ENCODE results near the gene ST8SIA5. TPM values are rescaled to one million over a fixed set of nuclear protein-coding genes. Genes with fewer than 3 reads are reported as not detected.

ST8SIA5 gene
- polyA plus RNA-seq, 1 donor from 2014 or later, result 0.93 TPM

GRCh38 chr18:46619559-46619958, 137.3 kb downstream of the ST8SIA5 start:
- H3K9ac ChIP-seq (ENCODE audit: low read length), result no peak overlapping the region
- H3F3A ChIP-seq (ENCODE audit: insufficient read depth, low read length, poor library complexity, severe bottlenecking), result no peaks in the 10 kb centered on the region
- H4K20me1 ChIP-seq (ENCODE audit: insufficient read depth), result no peaks in the 10 kb centered on the region
- no peaks in the 10 kb centered on the region for H3K9me2 ChIP-seq (ENCODE audit: insufficient read depth, low read length)
- H3K36me3 ChIP-seq (ENCODE audit: insufficient read depth, low read length), result no peaks in the 10 kb centered on the region
- no peaks in the 10 kb centered on the region for H3K27me3 ChIP-seq (ENCODE audit: insufficient read depth, low read depth, low read length)
- H3K27ac ChIP-seq (ENCODE audit: low read length), result no peak overlapping the region
- no peaks in the 10 kb centered on the region for H3K9me3 ChIP-seq (ENCODE audit: low read length)
- no peak overlapping the region for H3K4me2 ChIP-seq (ENCODE audit: low read length)
- no peak overlapping the region for H2AFZ ChIP-seq (ENCODE audit: low read depth, low read length)
- no peak overlapping the region for H3K4me3 ChIP-seq (ENCODE audit: low read length)
- no peaks in the 10 kb centered on the region for H3K79me2 ChIP-seq (replicated peaks; ENCODE audit: insufficient read depth, low read length)
- TF ChIP-seq, protein P1, sequence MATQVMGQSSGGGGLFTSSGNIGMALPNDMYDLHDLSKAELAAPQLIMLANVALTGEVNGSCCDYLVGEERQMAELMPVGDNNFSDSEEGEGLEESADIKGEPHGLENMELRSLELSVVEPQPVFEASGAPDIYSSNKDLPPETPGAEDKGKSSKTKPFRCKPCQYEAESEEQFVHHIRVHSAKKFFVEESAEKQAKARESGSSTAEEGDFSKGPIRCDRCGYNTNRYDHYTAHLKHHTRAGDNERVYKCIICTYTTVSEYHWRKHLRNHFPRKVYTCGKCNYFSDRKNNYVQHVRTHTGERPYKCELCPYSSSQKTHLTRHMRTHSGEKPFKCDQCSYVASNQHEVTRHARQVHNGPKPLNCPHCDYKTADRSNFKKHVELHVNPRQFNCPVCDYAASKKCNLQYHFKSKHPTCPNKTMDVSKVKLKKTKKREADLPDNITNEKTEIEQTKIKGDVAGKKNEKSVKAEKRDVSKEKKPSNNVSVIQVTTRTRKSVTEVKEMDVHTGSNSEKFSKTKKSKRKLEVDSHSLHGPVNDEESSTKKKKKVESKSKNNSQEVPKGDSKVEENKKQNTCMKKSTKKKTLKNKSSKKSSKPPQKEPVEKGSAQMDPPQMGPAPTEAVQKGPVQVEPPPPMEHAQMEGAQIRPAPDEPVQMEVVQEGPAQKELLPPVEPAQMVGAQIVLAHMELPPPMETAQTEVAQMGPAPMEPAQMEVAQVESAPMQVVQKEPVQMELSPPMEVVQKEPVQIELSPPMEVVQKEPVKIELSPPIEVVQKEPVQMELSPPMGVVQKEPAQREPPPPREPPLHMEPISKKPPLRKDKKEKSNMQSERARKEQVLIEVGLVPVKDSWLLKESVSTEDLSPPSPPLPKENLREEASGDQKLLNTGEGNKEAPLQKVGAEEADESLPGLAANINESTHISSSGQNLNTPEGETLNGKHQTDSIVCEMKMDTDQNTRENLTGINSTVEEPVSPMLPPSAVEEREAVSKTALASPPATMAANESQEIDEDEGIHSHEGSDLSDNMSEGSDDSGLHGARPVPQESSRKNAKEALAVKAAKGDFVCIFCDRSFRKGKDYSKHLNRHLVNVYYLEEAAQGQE (IDR thresholded peaks at IDR 0.05; ENCODE audit: borderline replicate concordance), result no peak
- TF ChIP-seq MXI1 (conservative IDR thresholded peaks at IDR 0.05; ENCODE audit: poor library complexity, severe bottlenecking) (no peak), POLR2AphosphoS5 (IDR thresholded peaks at IDR 0.05) (no peak), CTCF (IDR thresholded peaks at IDR 0.05; ENCODE audit: poor library complexity, severe bottlenecking) (no peak), SMC3 (conservative IDR thresholded peaks at IDR 0.05; ENCODE audit: poor library complexity) (no peak)

Small RNA genes lying within 50 kb of the gene (small RNA-seq; reads per million reads assigned to genes)
- 0 reads per million in 3 experiments for gene AC090311.1

Other genes with a start within 250 kb of the ST8SIA5 start
- gene LOXHD1, start 99.8 kb downstream of the ST8SIA5 start, polyA plus RNA-seq, result not detected in 2 replicates
- gene PIAS2, start 160.5 kb upstream of the ST8SIA5 start, polyA plus RNA-seq, result 32.1 and 38.0 TPM in 2 replicates
- gene KATNAL2, start 160.5 kb upstream of the ST8SIA5 start, polyA plus RNA-seq, result 1.4 and 2.1 TPM in 2 replicates

Measured in neural cell (in vitro differentiated cells).